ENCODE data around the gene TRIM67. TPM values are rescaled to one million over a fixed set of nuclear protein-coding genes. Genes with fewer than 3 reads are reported as not detected.

TRIM67 gene
- total and polyA plus RNA-seq, 4 donors, result under 0.01 to 0.09 TPM; not detected in 2

GRCh38 chr1:231165371-231165770, 3.5 kb downstream of the TRIM67 start:
- H3K4me1 ChIP-seq (ENCODE audit: control insufficient read depth in 5 of 5, insufficient read depth in 5 of 5, low read length in 5 of 5), result peaks cover 0 to 28% (median 8%) of the 10 kb centered on the region in 5 donors
- ATAC-seq (ENCODE audit: insufficient read depth, low FRiP score), result no peak
- no peak overlapping the region for H3K4me3 ChIP-seq
- H3K9me3 ChIP-seq (ENCODE audit: control insufficient read depth in 4 of 4, insufficient read depth in 3 of 4, low read length in 3 of 4), result peaks cover 0 to 8% (median 0%) of the 10 kb centered on the region in 4 donors
- no peak overlapping the region for H3K9ac ChIP-seq (ENCODE audit: insufficient read depth in 1 of 2, low read length in 2 of 2)
- peak in 2 of 3 donors; percentile 31 to 62 for DNase-seq
- H3K27me3 ChIP-seq (ENCODE audit: control insufficient read depth in 3 of 3, insufficient read depth in 3 of 3, low read length in 2 of 3), result peaks cover 9 to 52% (median 15%) of the 10 kb centered on the region in 3 donors
- no peak overlapping the region for H3K27ac ChIP-seq (ENCODE audit: low read depth in 1 of 2, low read length in 1 of 2)
- TF ChIP-seq CTCF (IDR thresholded peaks at IDR 0.05; ENCODE audit: control extremely low read depth, extremely low read depth), result no peak
- 96 to 99% methylated on average over 1 of the region's 1 CpG for WGBS, 2 donors
- no peaks in the 10 kb centered on the region for H3K36me3 ChIP-seq (ENCODE audit: control insufficient read depth in 4 of 4, insufficient read depth in 4 of 4, low read length in 4 of 4)

- DNase-seq (no peak), ATAC-seq (ENCODE audit: insufficient read depth, low FRiP score) (no peak)
- no peaks in the 10 kb centered on the region for H3K36me3 ChIP-seq (ENCODE audit: control insufficient read depth in 4 of 4, insufficient read depth in 4 of 4, low read length in 4 of 4)
- no peak overlapping the region for H3K4me3 ChIP-seq
- peaks cover 9 to 43% (median 15%) of the 10 kb centered on the region in 3 donors for H3K27me3 ChIP-seq (ENCODE audit: control insufficient read depth in 3 of 3, insufficient read depth in 3 of 3, low read length in 2 of 3)
- no peak for TF ChIP-seq CTCF (IDR thresholded peaks at IDR 0.05; ENCODE audit: control extremely low read depth, extremely low read depth)
- peaks cover 0 to 8% (median 0%) of the 10 kb centered on the region in 4 donors for H3K9me3 ChIP-seq (ENCODE audit: control insufficient read depth in 4 of 4, insufficient read depth in 3 of 4, low read length in 3 of 4)
- no peak overlapping the region for H3K27ac ChIP-seq (ENCODE audit: low read depth in 1 of 2, low read length in 1 of 2)
- no peak overlapping the region for H3K9ac ChIP-seq (ENCODE audit: insufficient read depth in 1 of 2, low read length in 2 of 2)
- peaks cover 0 to 21% (median 6%) of the 10 kb centered on the region in 5 donors for H3K4me1 ChIP-seq (ENCODE audit: control insufficient read depth in 5 of 5, insufficient read depth in 5 of 5, low read length in 5 of 5)
Observed at GRCh38 chr1:231166398-231166797, 4.5 kb downstream of the TRIM67 start.

GRCh38 chr1:231170875-231171274, 9.0 kb downstream of the TRIM67 start:
- DNase-seq, result no peak
- H3K4me1 ChIP-seq (ENCODE audit: control insufficient read depth in 5 of 5, insufficient read depth in 5 of 5, low read length in 5 of 5), result peaks cover 0 to 2% (median 0%) of the 10 kb centered on the region in 5 donors
- no peak overlapping the region for H3K4me3 ChIP-seq
- no peak for ATAC-seq (ENCODE audit: insufficient read depth, low FRiP score)
- H3K27ac ChIP-seq (ENCODE audit: low read depth in 1 of 2, low read length in 1 of 2), result no peak overlapping the region
- no peaks in the 10 kb centered on the region for H3K9me3 ChIP-seq (ENCODE audit: control insufficient read depth in 4 of 4, insufficient read depth in 3 of 4, low read length in 3 of 4)
- no peaks in the 10 kb centered on the region for H3K36me3 ChIP-seq (ENCODE audit: control insufficient read depth in 4 of 4, insufficient read depth in 4 of 4, low read length in 4 of 4)
- 96 to 98% methylated on average over 1 of the region's 1 CpG for WGBS, 2 donors
- no peak overlapping the region for H3K9ac ChIP-seq (ENCODE audit: insufficient read depth in 1 of 2, low read length in 2 of 2)
- no peak for TF ChIP-seq CTCF (IDR thresholded peaks at IDR 0.05; ENCODE audit: control extremely low read depth, extremely low read depth)
- H3K27me3 ChIP-seq (ENCODE audit: control insufficient read depth in 3 of 3, insufficient read depth in 3 of 3, low read length in 2 of 3), result peaks cover 3 to 14% (median 5%) of the 10 kb centered on the region in 3 donors

GRCh38 chr1:231171623-231172197, 9.9 kb downstream of the TRIM67 start:
- ATAC-seq (ENCODE audit: insufficient read depth, low FRiP score), result no peak
- Histone ChIP-seq H3K4me1 (ENCODE audit: control insufficient read depth in 5 of 5, insufficient read depth in 5 of 5, low read length in 5 of 5) (no peaks in the 10 kb centered on the region), H3K9ac (ENCODE audit: insufficient read depth in 1 of 2, low read length in 2 of 2) (no peak overlapping the region), H3K27ac (ENCODE audit: low read depth in 1 of 2, low read length in 1 of 2) (no peak overlapping the region), H3K36me3 (ENCODE audit: control insufficient read depth in 4 of 4, insufficient read depth in 4 of 4, low read length in 4 of 4) (no peaks in the 10 kb centered on the region), H3K4me3 (no peak overlapping the region), H3K27me3 (ENCODE audit: control insufficient read depth in 3 of 3, insufficient read depth in 3 of 3, low read length in 2 of 3) (peaks cover 0 to 6% (median 2%) of the 10 kb centered on the region in 3 donors), H3K9me3 (ENCODE audit: control insufficient read depth in 4 of 4, insufficient read depth in 3 of 4, low read length in 3 of 4) (no peaks in the 10 kb centered on the region)
- WGBS, 2 donors, result 82 to 86% methylated on average over 6 of the region's 6 CpGs
- no peak for DNase-seq
- no peak for TF ChIP-seq CTCF (IDR thresholded peaks at IDR 0.05; ENCODE audit: control extremely low read depth, extremely low read depth)

All from lung (tissue), 12 donors.